Fibroblast of skin of scalp (primary cell): Measurements from ENCODE around the gene UNCX. TPM values are rescaled to one million over a fixed set of nuclear protein-coding genes. Genes with fewer than 3 reads are reported as not detected.
A peak's percentile ranks its signal among the peaks of the same experiment; 100 is the strongest.
"Not testable (repeated sequence)": the region's sequence is repeated elsewhere in the genome, so short reads cannot be mapped to it uniquely, and the experiment has no call there.

Source experiments
- DNase-seq: peaks from one replicate; pipeline ENCODE4 v3.0.0-alpha.2; 2013
- polyA plus RNA-seq, 2 experiments: library from polyadenylated mRNA; unstranded; fragments of 120-200 nt; gene quantifications; one replicate each; pipeline ENCODE4 v1.2.1, GENCODE V29; 2013; ENCODE audit not compliant: insufficient read length in 2 of 2

UNCX gene
- not detected for polyA plus RNA-seq (2013, experiment 1 of 2; ENCODE audit: insufficient read length)
- not detected for polyA plus RNA-seq (2013, experiment 2 of 2; ENCODE audit: insufficient read length)

- DNase-seq: no peak
Measured at GRCh38 chr7:1232623-1233332, at the start of gene UNCX. Gene UNCX, plus strand, starts transcription at chr7:1232872. Its CDS starts 146 bp downstream, at chr7:1233018.

- no peak for DNase-seq
Measured at GRCh38 chr7:1187127-1187526, 45.5 kb upstream of the UNCX start.

GRCh38 chr7:1188720-1189294 is 43.9 kb upstream of the UNCX start:
- no peak for DNase-seq

GRCh38 chr7:1189986-1190772 is 42.5 kb upstream of the UNCX start:
- no peak for DNase-seq

- no peak for DNase-seq
Measured at GRCh38 chr7:1192171-1192676, 40.4 kb upstream of the UNCX start.

- peak; percentile 28 for DNase-seq
Measured at GRCh38 chr7:1193593-1194424, 38.9 kb upstream of the UNCX start.

GRCh38 chr7:1196441-1196840 is 36.2 kb upstream of the UNCX start:
- DNase-seq: not testable (repeated sequence)

- DNase-seq: no peak
Measured at GRCh38 chr7:1196950-1197349, 35.7 kb upstream of the UNCX start.

GRCh38 chr7:1197997-1198625 is 34.6 kb upstream of the UNCX start:
- peak; percentile 52 for DNase-seq

- DNase-seq: peak; percentile 20
Measured at GRCh38 chr7:1200045-1200444, 32.6 kb upstream of the UNCX start.

- DNase-seq: no peak
Measured at GRCh38 chr7:1201916-1202315, 30.8 kb upstream of the UNCX start.

GRCh38 chr7:1202914-1203313 is 29.8 kb upstream of the UNCX start:
- DNase-seq: not testable (repeated sequence)

- DNase-seq: no peak
Measured at GRCh38 chr7:1204460-1205140, 28.1 kb upstream of the UNCX start.

GRCh38 chr7:1205742-1206141 is 26.9 kb upstream of the UNCX start:
- DNase-seq: not testable (repeated sequence)

GRCh38 chr7:1209097-1209496 is 23.6 kb upstream of the UNCX start:
- DNase-seq: no peak

- no peak for DNase-seq
Measured at GRCh38 chr7:1210321-1210978, 22.2 kb upstream of the UNCX start.

GRCh38 chr7:1210979-1211608 is 21.6 kb upstream of the UNCX start:
- DNase-seq: no peak

- no peak for DNase-seq
Measured at GRCh38 chr7:1211611-1212010, 21.1 kb upstream of the UNCX start.

- DNase-seq: not testable (repeated sequence)
Measured at GRCh38 chr7:1212025-1212424, 20.6 kb upstream of the UNCX start.

GRCh38 chr7:1214516-1214915 is 18.2 kb upstream of the UNCX start:
- DNase-seq: no peak
